Hepatocyte (in vitro differentiated cells): ENCODE data around the gene DRC7. TPM values are rescaled to one million over a fixed set of nuclear protein-coding genes. Genes with fewer than 3 reads are reported as not detected.

Experiments used
- DNase-seq: peaks from one replicate; pipeline ENCODE4 v3.0.0-alpha.2; 2016; ENCODE audit warnings: low spot score
- H2AFZ ChIP-seq: fragments of 200-600 bp; sonication (generic); 2 replicates; pipeline ENCODE4 v1.6.0; 2016; ENCODE audit warnings: antibody characterized with exemption, mild to moderate bottlenecking
- H3K27ac ChIP-seq: fragments of 200-600 bp; sonication (generic); 2 replicates; pipeline ENCODE4 v1.5.1; 2016; ENCODE audit warnings: mild to moderate bottlenecking
- H3K27me3 ChIP-seq: fragments of 200-600 bp; sonication (generic); 2 replicates; pipeline ENCODE4 v1.6.1; 2016
- H3K36me3 ChIP-seq: fragments of 200-600 bp; sonication (generic); replicated peaks from 2 replicates; pipeline ENCODE4 v1.5.1; 2016; ENCODE audit warnings: low read depth; ENCODE audit not compliant: insufficient read depth
- H3K4me1 ChIP-seq: fragments of 200-600 bp; sonication (generic); 2 replicates; pipeline ENCODE4 v1.5.1; 2016; ENCODE audit warnings: mild to moderate bottlenecking, moderate library complexity; ENCODE audit not compliant: insufficient read depth
- H3K4me2 ChIP-seq: fragments of 200-600 bp; sonication (generic); 2 replicates; pipeline ENCODE4 v1.6.0; 2016
- H3K4me3 ChIP-seq: fragments of 200-600 bp; sonication (generic); 2 replicates; pipeline ENCODE4 v1.5.1; 2016; ENCODE audit warnings: mild to moderate bottlenecking
- H3K79me2 ChIP-seq: fragments of 200-600 bp; sonication (generic); 2 replicates; pipeline ENCODE4 v1.6.0; 2017; ENCODE audit warnings: mild to moderate bottlenecking
- H3K9me2 ChIP-seq: fragments of 200-600 bp; sonication (generic); replicated peaks from 2 replicates; pipeline ENCODE4 v1.6.0; 2017; ENCODE audit warnings: mild to moderate bottlenecking; ENCODE audit not compliant: insufficient read depth
- H3K9me3 ChIP-seq: fragments of 200-600 bp; sonication (generic); 2 replicates; pipeline ENCODE4 v1.5.1; 2016; ENCODE audit warnings: low read depth, mild to moderate bottlenecking
- H4K20me1 ChIP-seq: fragments of 200-600 bp; sonication (generic); 2 replicates; pipeline ENCODE4 v1.6.0; 2016; ENCODE audit warnings: mild to moderate bottlenecking; ENCODE audit not compliant: insufficient read depth, poor library complexity, severe bottlenecking
- CTCF ChIP-seq: fragments of 200-600 bp; sonication (generic); IDR thresholded peaks from 2 replicates; pipeline ENCODE4 v1.5.1; 2016; ENCODE audit warnings: antibody characterized with exemption, mild to moderate bottlenecking; ENCODE audit not compliant: poor library complexity
- EZH2 ChIP-seq: fragments of 200-600 bp; sonication (generic); IDR thresholded peaks from 2 replicates; pipeline ENCODE4 v1.6.1; 2016; ENCODE audit warnings: antibody characterized with exemption, mild to moderate bottlenecking, borderline replicate concordance
- EZH2phosphoT487 ChIP-seq: fragments of 200-600 bp; sonication (generic); IDR thresholded peaks from one replicate; pipeline ENCODE4 v1.6.1; 2018; ENCODE audit warnings: antibody characterized with exemption, mild to moderate bottlenecking, low read depth, moderate library complexity; ENCODE audit not compliant: unreplicated experiment, severe bottlenecking
- WGBS: methylation state at CpG from one replicate; pipeline ENCODE4 v1.1.6; 2016; ENCODE audit warnings: low lambda C conversion rate; ENCODE audit errors: missing lambda C conversion rate; 5-methylcytosine and 5-hydroxymethylcytosine counted together
- polyA plus RNA-seq: library from polyadenylated mRNA; unstranded; fragments of >200 nt; fragmentation: Nextera tagmentation; extraction: Ambion mirVana; gene quantifications from 2 replicates; pipeline ENCODE4 v1.2.1, GENCODE V29; 2016
- total RNA-seq: library from RNA; depleted of rRNA; stranded (reverse); fragments of >200 nt; gene quantifications from 2 replicates; pipeline ENCODE4 v1.2.3, GENCODE V29; 2014

Gene DRC7
- total and polyA plus RNA-seq, 2 experiments from 2014 or later = 0.27 to 0.93 TPM

- Histone ChIP-seq H3K4me3 (no peak overlapping the region), H3K27me3 (no peaks in the 10 kb centered on the region), H3K27ac (no peak overlapping the region), H3K9me2 (no peaks in the 10 kb centered on the region), H3K4me1 (peaks cover 5% of the 10 kb centered on the region), H3K4me2 (no peak overlapping the region), H4K20me1 (no peaks in the 10 kb centered on the region), H2AFZ (no peak overlapping the region), H3K79me2 (no peaks in the 10 kb centered on the region), H3K36me3 (no peaks in the 10 kb centered on the region), H3K9me3 (no peaks in the 10 kb centered on the region)
- no peak for DNase-seq
- WGBS = 70% methylated on average over 13 of the region's 13 CpGs
- TF ChIP-seq EZH2phosphoT487 (no peak), CTCF (no peak), EZH2 (no peak)
Observed at GRCh38 chr16:57730771-57731730, 36.4 kb downstream of the DRC7 start.

GRCh38 chr16:57732037-57732436 lies 37.4 kb downstream of the DRC7 start:
- Histone ChIP-seq H3K36me3 (no peaks in the 10 kb centered on the region), H3K9me3 (no peaks in the 10 kb centered on the region), H3K4me3 (no peak overlapping the region), H3K9me2 (no peaks in the 10 kb centered on the region), H3K27ac (no peak overlapping the region), H3K79me2 (no peaks in the 10 kb centered on the region), H3K27me3 (no peaks in the 10 kb centered on the region), H4K20me1 (no peaks in the 10 kb centered on the region), H3K4me1 (peaks cover 15% of the 10 kb centered on the region), H3K4me2 (no peak overlapping the region), H2AFZ (no peak overlapping the region)
- TF ChIP-seq CTCF (no peak), EZH2 (no peak), EZH2phosphoT487 (no peak)
- WGBS = 92% methylated on average over 2 of the region's 2 CpGs
- DNase-seq = no peak

GRCh38 chr16:57732714-57733113 lies 38.1 kb downstream of the DRC7 start:
- Histone ChIP-seq H3K9me3 (no peaks in the 10 kb centered on the region), H4K20me1 (no peaks in the 10 kb centered on the region), H3K27ac (no peak overlapping the region), H3K9me2 (no peaks in the 10 kb centered on the region), H3K27me3 (no peaks in the 10 kb centered on the region), H2AFZ (no peak overlapping the region), H3K79me2 (no peaks in the 10 kb centered on the region), H3K36me3 (no peaks in the 10 kb centered on the region), H3K4me1 (peaks cover 19% of the 10 kb centered on the region), H3K4me3 (no peak overlapping the region), H3K4me2 (no peak overlapping the region)
- 85% methylated on average over 2 of the region's 2 CpGs for WGBS
- no peak for TF ChIP-seq EZH2
- TF ChIP-seq EZH2phosphoT487 = no peak
- TF ChIP-seq CTCF = no peak
- DNase-seq = no peak
